ENCODE data around the gene NOS3.

The NOS3 gene

GRCh38 chr7:150990416-150991186 is at the start of gene NOS3:
Gene NOS3 (plus strand): TSS chr7:150991017. CDS start chr7:150993804, 2,787 bp downstream.
- TF ChIP-seq, protein P1, sequence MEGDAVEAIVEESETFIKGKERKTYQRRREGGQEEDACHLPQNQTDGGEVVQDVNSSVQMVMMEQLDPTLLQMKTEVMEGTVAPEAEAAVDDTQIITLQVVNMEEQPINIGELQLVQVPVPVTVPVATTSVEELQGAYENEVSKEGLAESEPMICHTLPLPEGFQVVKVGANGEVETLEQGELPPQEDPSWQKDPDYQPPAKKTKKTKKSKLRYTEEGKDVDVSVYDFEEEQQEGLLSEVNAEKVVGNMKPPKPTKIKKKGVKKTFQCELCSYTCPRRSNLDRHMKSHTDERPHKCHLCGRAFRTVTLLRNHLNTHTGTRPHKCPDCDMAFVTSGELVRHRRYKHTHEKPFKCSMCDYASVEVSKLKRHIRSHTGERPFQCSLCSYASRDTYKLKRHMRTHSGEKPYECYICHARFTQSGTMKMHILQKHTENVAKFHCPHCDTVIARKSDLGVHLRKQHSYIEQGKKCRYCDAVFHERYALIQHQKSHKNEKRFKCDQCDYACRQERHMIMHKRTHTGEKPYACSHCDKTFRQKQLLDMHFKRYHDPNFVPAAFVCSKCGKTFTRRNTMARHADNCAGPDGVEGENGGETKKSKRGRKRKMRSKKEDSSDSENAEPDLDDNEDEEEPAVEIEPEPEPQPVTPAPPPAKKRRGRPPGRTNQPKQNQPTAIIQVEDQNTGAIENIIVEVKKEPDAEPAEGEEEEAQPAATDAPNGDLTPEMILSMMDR (IDR thresholded peaks at IDR 0.05; ENCODE audit: low read depth, low read length, missing control alignments), result no peak
- H3K4me3 ChIP-seq (replicated peaks; ENCODE audit: low read depth, low read length), result no peak within 1 kb of the TSS
- DNase-seq (ENCODE audit: extremely low read depth, low read depth), result no peak

GRCh38 chr7:150941351-150942000 is 49.3 kb upstream of the NOS3 start:
- TF ChIP-seq, protein P1 (IDR thresholded peaks at IDR 0.05; ENCODE audit: low read depth, low read length, missing control alignments), result no peak
- no peak overlapping the region for H3K4me3 ChIP-seq (replicated peaks; ENCODE audit: low read depth, low read length)
- no peak for DNase-seq (ENCODE audit: extremely low read depth, low read depth)

GRCh38 chr7:150942001-150942590 is 48.7 kb upstream of the NOS3 start:
- no peak for DNase-seq (ENCODE audit: extremely low read depth, low read depth)
- TF ChIP-seq, protein P1 (IDR thresholded peaks at IDR 0.05; ENCODE audit: low read depth, low read length, missing control alignments), result no peak
- no peak overlapping the region for H3K4me3 ChIP-seq (replicated peaks; ENCODE audit: low read depth, low read length)

- H3K4me3 ChIP-seq (replicated peaks; ENCODE audit: low read depth, low read length), result no peak overlapping the region
- no peak for DNase-seq (ENCODE audit: extremely low read depth, low read depth)
- TF ChIP-seq, protein P1 (IDR thresholded peaks at IDR 0.05; ENCODE audit: low read depth, low read length, missing control alignments), result no peak
Observed at GRCh38 chr7:150942591-150943452, 48.0 kb upstream of the NOS3 start.

- H3K4me3 ChIP-seq (replicated peaks; ENCODE audit: low read depth, low read length), result no peak overlapping the region
- TF ChIP-seq, protein P1 (IDR thresholded peaks at IDR 0.05; ENCODE audit: low read depth, low read length, missing control alignments), result no peak
- no peak for DNase-seq (ENCODE audit: extremely low read depth, low read depth)
Observed at GRCh38 chr7:150943453-150943814, 47.4 kb upstream of the NOS3 start.

Data from HFF-Myc (cell line).